ENCODE measurements around the gene YWHAE.
"Not testable (repeated sequence)": the region's sequence is repeated elsewhere in the genome, so short reads cannot be mapped to it uniquely, and the experiment has no call there.

YWHAE gene

GRCh38 chr17:1399679-1400512 lies at the start of gene YWHAE:
TSS of gene YWHAE (minus strand) at chr17:1400222. CDS start at chr17:1400110, 112 bp downstream.
- in situ Hi-C loops (cut with MboI; ENCODE audit: low sequenced_read_pairs), result no loop called here

GRCh38 chr17:1449412-1449967 lies 49.5 kb upstream of the YWHAE start:
- in situ Hi-C loops (cut with MboI; ENCODE audit: low sequenced_read_pairs), result no loop called here

GRCh38 chr17:1447052-1447451 lies 47.0 kb upstream of the YWHAE start:
- in situ Hi-C loops (cut with MboI; ENCODE audit: low sequenced_read_pairs), result no loop called here

GRCh38 chr17:1446201-1446600 lies 46.2 kb upstream of the YWHAE start:
- in situ Hi-C loops (cut with MboI; ENCODE audit: low sequenced_read_pairs), result no loop called here

- in situ Hi-C loops (cut with MboI; ENCODE audit: low sequenced_read_pairs), result not testable (repeated sequence)
These were observed 45.7 kb upstream of the YWHAE start for GRCh38 chr17:1445695-1446094.

GRCh38 chr17:1442721-1443120 lies 42.7 kb upstream of the YWHAE start:
- in situ Hi-C loops (cut with MboI; ENCODE audit: low sequenced_read_pairs), result not testable (repeated sequence)

- in situ Hi-C loops (cut with MboI; ENCODE audit: low sequenced_read_pairs), result no loop called here
These were observed 42.2 kb upstream of the YWHAE start for GRCh38 chr17:1442187-1442586.

- in situ Hi-C loops (cut with MboI; ENCODE audit: low sequenced_read_pairs), result no loop called here
These were observed 40.9 kb upstream of the YWHAE start for GRCh38 chr17:1440921-1441320.

- in situ Hi-C loops (cut with MboI; ENCODE audit: low sequenced_read_pairs), result no loop called here
These were observed 38.6 kb upstream of the YWHAE start for GRCh38 chr17:1438593-1439083.

- in situ Hi-C loops (cut with MboI; ENCODE audit: low sequenced_read_pairs), result no loop called here
These were observed 35.3 kb upstream of the YWHAE start for GRCh38 chr17:1435326-1435725.

GRCh38 chr17:1434150-1434549 lies 34.1 kb upstream of the YWHAE start:
- in situ Hi-C loops (cut with MboI; ENCODE audit: low sequenced_read_pairs), result no loop called here

- in situ Hi-C loops (cut with MboI; ENCODE audit: low sequenced_read_pairs), result no loop called here
These were observed 31.6 kb upstream of the YWHAE start for GRCh38 chr17:1431631-1432104.

GRCh38 chr17:1423456-1424135 lies 23.6 kb upstream of the YWHAE start:
- in situ Hi-C loops (cut with MboI; ENCODE audit: low sequenced_read_pairs), result no loop called here

- in situ Hi-C loops (cut with MboI; ENCODE audit: low sequenced_read_pairs), result no loop called here
These were observed 22.9 kb upstream of the YWHAE start for GRCh38 chr17:1422885-1423284.

- in situ Hi-C loops (cut with MboI; ENCODE audit: low sequenced_read_pairs), result no loop called here
These were observed 21.4 kb upstream of the YWHAE start for GRCh38 chr17:1421470-1421869.

GRCh38 chr17:1420981-1421380 lies 21.0 kb upstream of the YWHAE start:
- in situ Hi-C loops (cut with MboI; ENCODE audit: low sequenced_read_pairs), result no loop called here

- in situ Hi-C loops (cut with MboI; ENCODE audit: low sequenced_read_pairs), result no loop called here
These were observed 20.1 kb upstream of the YWHAE start for GRCh38 chr17:1420163-1420562.

GRCh38 chr17:1418476-1418875 lies 18.5 kb upstream of the YWHAE start:
- in situ Hi-C loops (cut with MboI; ENCODE audit: low sequenced_read_pairs), result not testable (repeated sequence)

GRCh38 chr17:1416414-1416813 lies 16.4 kb upstream of the YWHAE start:
- in situ Hi-C loops (cut with MboI; ENCODE audit: low sequenced_read_pairs), result no loop called here

- in situ Hi-C loops (cut with MboI; ENCODE audit: low sequenced_read_pairs), result no loop called here
These were observed 14.6 kb upstream of the YWHAE start for GRCh38 chr17:1414634-1415033.

- in situ Hi-C loops (cut with MboI; ENCODE audit: low sequenced_read_pairs), result no loop called here
These were observed 14.1 kb upstream of the YWHAE start for GRCh38 chr17:1414001-1414574.
